Smooth muscle cell of the umbilical artery (primary cell): Measurements from ENCODE around the gene NEBL. TPM values are rescaled to one million over a fixed set of nuclear protein-coding genes. Genes with fewer than 3 reads are reported as not detected.

Experiments
- total RNA-seq: library from RNA; depleted of rRNA; stranded (reverse); fragments of >200 nt; gene quantifications from 2 replicates; pipeline ENCODE4 v1.2.3, GENCODE V29; 2014

Gene NEBL
- total RNA-seq, result under 0.01 and 0.09 TPM in 2 replicates

GRCh38 chr10:20897146-20897825, at the start of gene NEBL:
Gene NEBL (minus strand): TSS chr10:20897311. CDS start chr10:20897205, 106 bp downstream.

